ENCODE results near the gene CPM. TPM values are rescaled to one million over a fixed set of nuclear protein-coding genes. Genes with fewer than 3 reads are reported as not detected.
"Not testable (repeated sequence)": the region's sequence is repeated elsewhere in the genome, so short reads cannot be mapped to it uniquely, and the experiment has no call there.

The CPM gene
- total RNA-seq, 2 experiments from 2014 or later: 0.34 to 0.58 TPM

DNA sequence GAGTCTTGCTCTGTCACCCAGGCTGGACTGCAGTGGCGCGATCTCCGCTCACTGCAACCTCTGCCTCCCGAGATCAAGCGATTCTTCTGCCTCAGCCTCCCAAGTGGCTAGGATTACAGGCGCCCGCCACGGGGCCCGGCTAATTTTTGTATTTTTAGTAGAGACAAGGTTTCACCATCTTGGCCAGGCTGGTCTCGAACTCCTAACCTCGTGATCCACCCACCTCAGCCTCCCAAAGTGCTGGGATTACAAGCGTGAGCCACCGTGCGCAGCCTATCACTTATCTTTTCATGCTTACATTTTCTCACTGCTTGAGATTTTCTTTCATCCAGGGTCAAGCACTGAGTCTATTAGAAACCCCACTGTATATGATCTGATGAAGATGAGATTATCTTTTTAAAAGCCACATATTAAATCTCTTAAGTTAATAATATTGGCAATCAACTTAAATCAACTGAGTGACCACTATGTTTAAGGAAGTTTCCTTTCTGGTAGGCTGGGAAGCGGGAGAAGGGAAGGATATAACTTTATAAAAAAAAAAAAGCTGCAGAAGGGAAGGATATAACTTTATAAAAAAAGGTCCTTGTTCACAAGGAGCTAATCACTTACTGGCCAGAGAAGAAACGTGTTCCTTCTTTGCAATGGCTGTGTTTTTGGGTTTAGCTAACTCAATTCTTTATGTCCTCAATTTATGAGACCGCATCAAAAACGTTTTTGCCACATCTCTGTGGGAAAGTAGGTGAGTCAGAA lies 126.3 kb downstream of the CPM start:
- H3K4me1 Mint-ChIP-seq (ENCODE audit: low read depth): peaks cover 33% of the 10 kb centered on the region

DNA sequence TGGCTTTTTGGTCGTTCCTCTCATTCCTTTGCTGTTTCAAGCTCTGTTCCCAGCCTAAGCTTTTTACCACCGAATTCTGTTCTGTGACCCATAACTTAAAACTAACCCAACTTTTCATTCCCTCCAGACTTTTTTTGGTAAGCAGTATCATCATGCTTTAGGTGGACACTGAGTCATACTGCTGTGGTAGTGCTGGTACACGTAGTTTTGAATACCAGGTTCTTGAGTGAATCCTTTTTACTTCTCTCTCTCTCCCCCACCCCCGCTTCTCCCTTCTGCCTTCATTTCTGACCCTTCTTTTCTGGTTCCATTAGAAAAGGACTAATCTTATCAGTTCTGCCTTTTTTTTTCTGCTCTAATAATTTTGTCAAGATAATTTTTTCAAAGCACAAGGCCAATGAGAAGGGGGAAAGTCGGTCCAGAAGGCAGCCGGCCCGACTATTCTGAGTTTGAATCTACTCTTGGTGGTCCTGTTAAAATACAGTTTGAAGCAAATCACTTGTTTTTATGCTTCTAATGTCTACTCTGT lies 127.3 kb downstream of the CPM start:
- POLR2A ChIA-PET: no interaction called here
- Mint-ChIP-seq H3K4me3 (no peak overlapping the region), H3K27ac (no peak overlapping the region), H3K27me3 (ENCODE audit: low read depth) (no peaks in the 10 kb centered on the region), H3K4me1 (ENCODE audit: low read depth) (peaks cover 25% of the 10 kb centered on the region), H3K36me3 (ENCODE audit: low read depth) (peaks cover 19% of the 10 kb centered on the region), H3K9me3 (ENCODE audit: insufficient read depth) (no peaks in the 10 kb centered on the region)
- no peak for DNase-seq
- CTCF ChIA-PET: no interaction called here
- no peak for ATAC-seq

More for the DNA sequence above, 126.3 kb downstream of the CPM start:
- H3K27ac Mint-ChIP-seq: peak overlapping the region; percentile 100
- H3K27me3 Mint-ChIP-seq (ENCODE audit: low read depth): no peaks in the 10 kb centered on the region
- H3K36me3 Mint-ChIP-seq (ENCODE audit: low read depth): peaks cover 29% of the 10 kb centered on the region
- no peaks in the 10 kb centered on the region for H3K9me3 Mint-ChIP-seq (ENCODE audit: insufficient read depth)
- ATAC-seq (no peak), DNase-seq (peak; percentile 17)
- ChIA-PET POLR2A (interaction anchor here (1.0 to 2.8 kb wide), 7 partner anchors 11 to 766 kb away, joined by 3 to 42 read pairs (median 5); partner anchors contain the start of gene SLC35E3), CTCF (interaction anchor here (1.2 to 3.1 kb wide), 8 partner anchors 11 to 582 kb away, joined by 3 to 22 read pairs (median 8); partner anchors contain the start of gene SLC35E3)
- H3K4me3 Mint-ChIP-seq: peak overlapping the region; percentile 91

DNA sequence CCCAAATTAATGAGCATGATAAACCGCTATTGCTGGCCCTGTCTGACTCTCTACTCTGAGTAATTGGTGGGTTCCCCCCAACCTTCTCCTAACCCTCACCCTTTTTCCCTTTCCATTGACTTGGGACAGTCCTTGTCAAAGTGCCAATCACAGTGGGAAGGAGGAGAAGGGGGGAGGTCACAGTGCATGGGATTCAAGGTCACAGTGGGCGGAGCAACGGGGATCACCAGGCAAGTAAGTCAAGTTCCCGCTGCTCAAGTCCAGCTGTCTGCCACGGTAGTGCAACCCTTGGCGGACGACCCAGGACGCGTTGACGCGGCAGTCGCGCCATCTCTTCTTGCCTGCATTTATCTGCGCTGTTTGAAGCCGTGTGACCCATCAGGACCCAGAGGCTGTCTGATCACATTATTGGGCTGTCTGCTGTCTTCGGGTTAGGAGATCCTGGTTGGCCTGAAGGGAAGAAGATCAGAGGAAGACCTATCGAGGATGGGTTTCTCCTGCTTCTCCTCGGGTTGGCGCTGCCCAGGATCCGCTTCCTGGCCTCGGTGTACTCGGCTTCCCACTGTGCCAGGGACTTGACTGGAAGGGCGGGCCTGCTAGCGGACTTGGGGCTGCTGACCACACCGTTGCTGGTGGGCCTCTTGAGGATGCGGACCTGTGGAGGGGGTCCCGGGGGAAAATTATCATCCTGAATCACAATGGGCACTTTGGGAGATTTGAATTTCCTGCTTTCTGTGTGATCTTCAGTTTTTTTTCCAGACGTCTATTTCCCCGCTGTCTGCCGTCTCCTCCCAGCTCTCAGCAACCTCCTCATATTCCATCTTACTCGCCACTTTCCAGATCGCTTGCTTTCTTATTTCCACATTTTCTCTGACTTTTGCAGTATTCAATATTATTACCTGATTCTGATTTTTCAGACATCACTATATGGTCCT lies 128.0 kb downstream of the CPM start:
- CTCF ChIA-PET: no interaction called here
- Mint-ChIP-seq H3K27ac (peak overlapping the region; percentile 25), H3K9me3 (ENCODE audit: insufficient read depth) (no peaks in the 10 kb centered on the region), H3K27me3 (ENCODE audit: low read depth) (no peaks in the 10 kb centered on the region), H3K4me1 (ENCODE audit: low read depth) (peaks cover 24% of the 10 kb centered on the region), H3K36me3 (ENCODE audit: low read depth) (peaks cover 17% of the 10 kb centered on the region), H3K4me3 (no peak overlapping the region)
- DNase-seq (peak; percentile 14), ATAC-seq (no peak)
- POLR2A ChIA-PET: no interaction called here

DNA sequence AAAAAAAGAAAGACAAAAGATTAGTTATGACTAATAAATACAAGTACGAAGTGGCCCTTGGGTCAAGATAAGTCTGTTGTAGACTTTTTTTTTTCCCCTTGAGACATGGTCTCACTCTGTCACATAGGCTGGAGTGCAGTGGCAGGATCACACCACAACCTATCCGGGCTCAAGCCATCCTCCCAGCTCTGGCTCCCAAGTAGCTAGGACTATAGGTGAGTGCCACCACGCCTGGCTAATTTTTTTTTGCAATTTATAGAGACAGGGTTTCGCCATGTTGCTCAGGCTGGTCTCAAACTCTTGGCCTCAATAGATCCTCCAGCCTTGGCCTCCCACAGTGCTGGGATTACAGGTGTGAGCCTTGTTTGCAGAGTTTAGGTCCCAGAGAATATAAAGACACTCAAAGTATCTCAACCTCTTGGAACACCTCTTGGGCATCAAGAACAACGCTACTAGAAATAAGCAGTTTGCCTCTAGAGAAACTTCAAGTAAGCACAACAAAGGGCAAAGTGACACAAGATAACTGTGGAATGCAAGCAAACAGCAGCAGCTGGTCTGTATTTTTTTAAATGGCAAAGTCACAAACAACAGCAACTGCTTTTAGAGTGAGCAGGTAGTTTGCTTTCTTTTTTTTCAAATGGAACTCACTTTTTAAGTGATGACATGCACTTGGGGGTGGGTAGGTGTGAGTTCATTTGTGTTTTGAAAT lies 128.9 kb downstream of the CPM start:
- POLR2A ChIA-PET: no interaction called here
- H3K4me1 Mint-ChIP-seq (ENCODE audit: low read depth): peaks cover 19% of the 10 kb centered on the region
- no peak for ATAC-seq
- peaks cover 9% of the 10 kb centered on the region for H3K36me3 Mint-ChIP-seq (ENCODE audit: low read depth)
- peak; percentile 13 for DNase-seq
- H3K4me3 Mint-ChIP-seq: no peak overlapping the region
- CTCF ChIA-PET: no interaction called here
- no peak overlapping the region for H3K27ac Mint-ChIP-seq
- no peaks in the 10 kb centered on the region for H3K9me3 Mint-ChIP-seq (ENCODE audit: insufficient read depth)
- H3K27me3 Mint-ChIP-seq (ENCODE audit: low read depth): no peaks in the 10 kb centered on the region

DNA sequence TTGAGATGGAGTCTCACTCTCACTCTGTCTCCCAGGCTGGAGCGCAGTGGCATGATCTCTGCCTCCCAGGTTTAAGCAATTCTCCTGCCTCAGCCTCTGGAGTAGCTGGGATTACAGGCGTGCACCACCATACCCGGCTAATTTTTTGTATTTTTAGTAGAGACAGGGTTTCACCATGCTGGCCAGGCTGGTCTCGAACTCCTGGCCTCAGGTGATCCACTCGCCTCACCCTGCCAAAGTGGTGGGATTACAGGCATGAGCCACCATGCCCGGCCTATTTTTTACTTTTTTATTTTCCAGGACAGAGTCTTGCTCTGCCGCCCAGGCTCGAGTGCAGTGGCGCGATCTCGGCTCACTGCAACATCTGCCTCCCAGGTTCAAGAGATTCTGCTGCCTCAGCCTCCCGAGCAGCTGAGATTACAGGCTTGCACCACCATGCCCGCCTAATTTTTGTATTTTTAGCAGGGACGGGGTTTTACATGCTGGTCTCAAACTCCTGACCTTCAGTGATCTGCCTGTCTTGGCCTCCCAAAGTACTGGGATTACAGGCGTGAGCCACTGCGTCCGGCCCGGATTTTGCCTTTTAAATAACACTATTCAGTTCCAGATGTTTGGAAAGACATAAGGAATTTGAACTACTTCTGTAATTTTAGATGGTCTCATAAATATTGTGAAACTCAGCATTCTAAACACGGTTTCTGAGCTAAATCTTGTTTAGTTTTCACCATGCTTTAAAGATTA lies 129.9 kb downstream of the CPM start:
- ATAC-seq; H3K9me3 Mint-ChIP-seq (ENCODE audit: insufficient read depth); H3K36me3 Mint-ChIP-seq (ENCODE audit: low read depth); CTCF ChIA-PET; H3K27ac Mint-ChIP-seq; POLR2A ChIA-PET; H3K27me3 Mint-ChIP-seq (ENCODE audit: low read depth); H3K4me3 Mint-ChIP-seq: not testable (repeated sequence)
- peak; percentile 10 for DNase-seq
- H3K4me1 Mint-ChIP-seq (ENCODE audit: low read depth): peaks cover 19% of the 10 kb centered on the region

DNA sequence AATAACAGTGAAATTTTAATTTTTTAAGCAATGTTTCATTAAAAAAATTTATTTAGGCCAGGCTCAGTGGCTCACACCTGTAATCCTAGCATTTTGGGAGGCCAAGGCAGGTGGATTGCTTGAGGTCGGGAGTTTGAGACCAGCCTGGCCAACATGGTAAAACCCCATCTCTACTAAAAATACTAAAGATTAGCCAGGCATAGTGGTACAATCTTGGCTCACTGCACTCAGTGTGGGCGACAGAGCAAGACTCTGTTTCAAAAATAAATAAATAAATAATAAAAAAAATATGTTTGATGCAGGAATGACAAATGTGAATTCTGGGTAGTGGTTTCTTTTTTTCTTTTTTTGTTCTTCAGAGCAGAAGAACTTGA lies 130.6 kb downstream of the CPM start:
- H3K27me3 Mint-ChIP-seq (ENCODE audit: low read depth); H3K36me3 Mint-ChIP-seq (ENCODE audit: low read depth); H3K27ac Mint-ChIP-seq; H3K9me3 Mint-ChIP-seq (ENCODE audit: insufficient read depth); ATAC-seq; DNase-seq; H3K4me3 Mint-ChIP-seq; CTCF ChIA-PET; POLR2A ChIA-PET: not testable (repeated sequence)
- peaks cover 16% of the 10 kb centered on the region for H3K4me1 Mint-ChIP-seq (ENCODE audit: low read depth)

Other genes with a start within 250 kb of the CPM start
- gene NUP107, start 246.2 kb downstream of the CPM start, total RNA-seq: 100 to 1,000 TPM; 103 to 105 TPM
- 1 to 10 TPM; 9.6 to 9.8 TPM for gene SLC35E3, start 187.0 kb downstream of the CPM start, total RNA-seq
- gene MDM2, start 125.0 kb downstream of the CPM start, total RNA-seq: 100 to 1,000 TPM; 213 to 234 TPM